Fibroblast of lung (primary cell): ENCODE data around the gene PHF19. TPM values are rescaled to one million over a fixed set of nuclear protein-coding genes. Genes with fewer than 3 reads are reported as not detected.

Source experiments
- DNase-seq, 2 donors: peaks; one replicate each; pipeline versions ENCODE4 v3.0.0 to v3.0.0-alpha.2; 2010; ENCODE audit warnings: low read depth in 2 of 2
- H2AFZ ChIP-seq: 2 replicates; pipeline ENCODE4 v1.5.1; 2012; ENCODE audit warnings: low read length, control low read depth, inconsistent platforms
- H3K27ac ChIP-seq: 2 replicates; pipeline ENCODE4 v1.5.1; 2011; ENCODE audit warnings: low read length, control low read depth; ENCODE audit not compliant: insufficient read depth
- H3K27me3 ChIP-seq: 2 replicates; pipeline ENCODE4 v1.5.1; 2011; ENCODE audit warnings: mild to moderate bottlenecking, low read length; ENCODE audit not compliant: control insufficient read depth, insufficient read depth
- H3K36me3 ChIP-seq: 2 replicates; pipeline ENCODE4 v1.5.1; 2011; ENCODE audit warnings: low read length; ENCODE audit not compliant: control insufficient read depth, insufficient read depth
- H3K4me1 ChIP-seq: 2 replicates; pipeline ENCODE4 v1.5.1; 2011; ENCODE audit warnings: low read length; ENCODE audit not compliant: control insufficient read depth, insufficient read depth; ENCODE audit errors: extremely low read depth
- H3K4me2 ChIP-seq: 2 replicates; pipeline ENCODE4 v1.5.1; 2011; ENCODE audit warnings: low read length, control low read depth; ENCODE audit not compliant: insufficient read depth; ENCODE audit errors: extremely low read depth
- H3K4me3 ChIP-seq, 4 experiments: fragments of 200-600 bp in 1 of 4; sonication (generic) in 1 of 4; replicated peaks in 1 of 4; 2 replicates each; pipeline ENCODE4 v1.5.1; 2011 to 2016; ENCODE audit warnings: low read length in 4 of 4, low read depth in 3 of 4, mild to moderate bottlenecking in 3 of 4, control low read depth in 2 of 4, inconsistent platforms in 1 of 4, mixed read lengths in 1 of 4; ENCODE audit not compliant: insufficient read depth in 1 of 4; ENCODE audit errors: control extremely low read depth in 1 of 4
- H3K79me2 ChIP-seq: 2 replicates; pipeline ENCODE4 v1.5.1; 2012; ENCODE audit warnings: mild to moderate bottlenecking, low read length, inconsistent platforms; ENCODE audit not compliant: control insufficient read depth, insufficient read depth
- H3K9ac ChIP-seq: 2 replicates; pipeline ENCODE4 v1.5.1; 2011; ENCODE audit warnings: mild to moderate bottlenecking, low read length, control low read depth; ENCODE audit not compliant: insufficient read depth
- H3K9me3 ChIP-seq: 2 replicates; pipeline ENCODE4 v1.5.1; 2012; ENCODE audit warnings: low read depth, low read length; ENCODE audit not compliant: control insufficient read depth, insufficient read depth
- H4K20me1 ChIP-seq: 2 replicates; pipeline ENCODE4 v1.5.1; 2011; ENCODE audit warnings: low read length; ENCODE audit not compliant: control insufficient read depth, insufficient read depth; ENCODE audit errors: extremely low read depth
- CTCF ChIP-seq, 2 donors: IDR thresholded peaks in 1 of 2; conservative IDR thresholded peaks in 1 of 2; 1 replicate in 1 of 2; 2 replicates in 1 of 2; pipeline ENCODE4 v1.5.1; 2011 to 2012; ENCODE audit warnings: low read length in 2 of 2, control low read depth in 1 of 2, inconsistent platforms in 1 of 2, low read depth in 1 of 2, mild to moderate bottlenecking in 1 of 2
- EZH2 ChIP-seq: IDR thresholded peaks from 2 replicates; pipeline ENCODE4 v1.5.1; 2012; ENCODE audit warnings: low read length, control low read depth, mild to moderate bottlenecking; ENCODE audit errors: missing control alignments
- polyA plus RNA-seq, 2 donors: library from polyadenylated mRNA; depleted of rRNA in 1 of 2; stranded (reverse) in 1 of 2; unstranded in 1 of 2; fragments of >200 nt; gene quantifications; 2 replicates each; pipeline ENCODE4 v1.2.1, GENCODE V29; 2011 to 2012; ENCODE audit warnings: missing spikeins in 1 of 2
- total RNA-seq: library from RNA; depleted of rRNA; stranded (reverse); fragments of >200 nt; gene quantifications from 2 replicates; pipeline ENCODE4 v1.2.1, GENCODE V29; 2014

PHF19 gene
- total and polyA plus RNA-seq, 2 donors (not counting 1 experiment from before 2014, with no cell fraction given), result 21.4 to 38.3 TPM

- Histone ChIP-seq H3K4me2 (no peak overlapping the region), H4K20me1 (no peaks in the 10 kb centered on the region), H3K4me1 (peaks cover 6% of the 10 kb centered on the region), H3K4me3 (no peak overlapping the region), H3K27me3 (no peaks in the 10 kb centered on the region), H3K27ac (no peak overlapping the region), H3K9me3 (no peaks in the 10 kb centered on the region), H3K36me3 (no peaks in the 10 kb centered on the region), H2AFZ (no peak overlapping the region), H3K9ac (no peak overlapping the region), H3K79me2 (no peaks in the 10 kb centered on the region)
- DNase-seq, result no peak
- TF ChIP-seq CTCF (conservative IDR thresholded peaks at IDR 0.05 in 1 of 2, IDR thresholded peaks at IDR 0.05 in 1 of 2; ENCODE audit: low read depth in 1 of 2, low read length in 2 of 2) (no peak), EZH2 (no peak)
Measured at GRCh38 chr9:120915854-120916470, 39.0 kb upstream of the PHF19 start.

GRCh38 chr9:120914953-120915352 is 38.0 kb upstream of the PHF19 start:
- no peaks in the 10 kb centered on the region for H3K27me3 ChIP-seq
- no peaks in the 10 kb centered on the region for H3K9me3 ChIP-seq
- H3K79me2 ChIP-seq, result no peaks in the 10 kb centered on the region
- no peaks in the 10 kb centered on the region for H3K36me3 ChIP-seq
- TF ChIP-seq EZH2 (no peak), CTCF (conservative IDR thresholded peaks at IDR 0.05 in 1 of 2, IDR thresholded peaks at IDR 0.05 in 1 of 2; ENCODE audit: low read depth in 1 of 2, low read length in 2 of 2) (no peak)
- peak in 1 of 2 donors; percentile 41 for DNase-seq
- H3K4me2 ChIP-seq, result no peak overlapping the region
- H4K20me1 ChIP-seq, result no peaks in the 10 kb centered on the region
- H3K4me3 ChIP-seq, result no peak overlapping the region
- no peak overlapping the region for H2AFZ ChIP-seq
- peaks cover 4% of the 10 kb centered on the region for H3K4me1 ChIP-seq
- no peak overlapping the region for H3K27ac ChIP-seq
- H3K9ac ChIP-seq, result no peak overlapping the region

- H3K27ac ChIP-seq, result no peak overlapping the region
- H3K9me3 ChIP-seq, result no peaks in the 10 kb centered on the region
- H3K4me3 ChIP-seq, result no peak overlapping the region
- no peak overlapping the region for H2AFZ ChIP-seq
- no peak for DNase-seq
- no peak for TF ChIP-seq CTCF (conservative IDR thresholded peaks at IDR 0.05 in 1 of 2, IDR thresholded peaks at IDR 0.05 in 1 of 2; ENCODE audit: low read depth in 1 of 2, low read length in 2 of 2)
- no peak for TF ChIP-seq EZH2
- no peaks in the 10 kb centered on the region for H3K36me3 ChIP-seq
- H3K4me1 ChIP-seq, result peaks cover 6% of the 10 kb centered on the region
- H3K79me2 ChIP-seq, result no peaks in the 10 kb centered on the region
- H3K9ac ChIP-seq, result no peak overlapping the region
- H3K4me2 ChIP-seq, result no peak overlapping the region
- H3K27me3 ChIP-seq, result no peaks in the 10 kb centered on the region
- no peaks in the 10 kb centered on the region for H4K20me1 ChIP-seq
Measured at GRCh38 chr9:120914396-120914795, 37.4 kb upstream of the PHF19 start.
